Embryonic facial prominence (tissue), 1 donor: ENCODE measurements around the gene TPM3.
"Not testable (repeated sequence)": the region's sequence is repeated elsewhere in the genome, so short reads cannot be mapped to it uniquely, and the experiment has no call there.

Source experiments
- DNase-seq: peaks from one replicate; pipeline ENCODE4 v3.0.0-alpha.2; 2016; ENCODE audit errors: extremely low spot score

Gene TPM3

DNA sequence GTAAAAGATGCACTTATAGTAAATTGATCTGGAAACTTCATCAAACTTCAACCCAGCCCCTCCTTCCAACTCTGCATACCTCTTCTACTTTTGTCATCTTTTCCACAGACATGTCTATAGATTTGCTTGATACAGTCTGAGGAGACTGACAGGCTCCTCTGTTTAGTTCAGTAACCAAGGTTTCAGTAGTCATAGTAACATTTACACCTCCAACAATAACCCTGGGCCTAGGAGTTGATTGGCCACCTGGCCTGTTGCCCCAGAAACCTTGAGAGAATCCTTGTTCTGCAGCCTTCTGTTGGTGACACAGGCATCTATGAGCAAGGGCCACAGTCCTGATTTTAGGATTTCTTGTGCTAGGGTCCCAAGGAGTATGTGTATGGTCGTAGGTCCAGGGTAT is 14.3 kb upstream of the TPM3 start, which contains the start of gene CFAP141:
Gene CFAP141 (minus strand): TSS at position 138 of the 400 bp plus-strand sequence. CDS start 26 bp downstream, at position 112.
- DNase-seq, result no peak

DNA sequence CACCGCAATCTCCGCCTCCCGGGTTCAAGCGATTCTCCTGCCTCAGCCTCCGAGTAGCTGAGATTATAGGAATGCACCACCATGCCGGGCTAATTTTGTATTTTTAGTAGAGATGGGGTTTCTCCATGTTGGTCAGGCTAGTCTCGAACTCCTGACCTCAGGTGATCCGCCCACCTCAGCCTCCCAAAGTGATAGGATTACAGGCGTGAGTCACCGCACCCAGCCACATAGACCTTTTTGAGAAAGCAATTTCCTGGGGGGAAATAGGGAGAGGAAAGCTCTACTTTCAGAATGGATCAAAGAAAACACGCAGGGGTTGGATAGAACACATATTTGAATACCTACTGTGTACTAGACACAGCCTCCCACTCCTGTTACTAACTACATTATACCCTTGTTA is 13.9 kb upstream of the TPM3 start:
- DNase-seq, result not testable (repeated sequence)

DNA sequence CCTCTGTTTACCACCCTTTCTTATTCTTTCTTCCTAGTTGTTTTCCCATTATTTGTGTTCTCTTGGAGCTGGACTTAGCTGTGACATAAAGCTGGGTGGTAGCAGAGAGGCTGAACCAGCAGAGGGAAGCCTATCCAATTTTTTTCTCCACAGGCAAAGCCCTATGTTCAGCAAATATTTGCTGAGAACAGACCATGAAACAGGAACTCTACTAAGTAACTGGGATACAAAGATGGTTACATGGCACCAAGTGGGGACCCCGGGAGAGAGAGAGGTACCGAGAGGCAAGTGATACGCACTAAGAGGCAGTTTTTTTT is 7.6 kb upstream of the TPM3 start:
- DNase-seq, result no peak

DNA sequence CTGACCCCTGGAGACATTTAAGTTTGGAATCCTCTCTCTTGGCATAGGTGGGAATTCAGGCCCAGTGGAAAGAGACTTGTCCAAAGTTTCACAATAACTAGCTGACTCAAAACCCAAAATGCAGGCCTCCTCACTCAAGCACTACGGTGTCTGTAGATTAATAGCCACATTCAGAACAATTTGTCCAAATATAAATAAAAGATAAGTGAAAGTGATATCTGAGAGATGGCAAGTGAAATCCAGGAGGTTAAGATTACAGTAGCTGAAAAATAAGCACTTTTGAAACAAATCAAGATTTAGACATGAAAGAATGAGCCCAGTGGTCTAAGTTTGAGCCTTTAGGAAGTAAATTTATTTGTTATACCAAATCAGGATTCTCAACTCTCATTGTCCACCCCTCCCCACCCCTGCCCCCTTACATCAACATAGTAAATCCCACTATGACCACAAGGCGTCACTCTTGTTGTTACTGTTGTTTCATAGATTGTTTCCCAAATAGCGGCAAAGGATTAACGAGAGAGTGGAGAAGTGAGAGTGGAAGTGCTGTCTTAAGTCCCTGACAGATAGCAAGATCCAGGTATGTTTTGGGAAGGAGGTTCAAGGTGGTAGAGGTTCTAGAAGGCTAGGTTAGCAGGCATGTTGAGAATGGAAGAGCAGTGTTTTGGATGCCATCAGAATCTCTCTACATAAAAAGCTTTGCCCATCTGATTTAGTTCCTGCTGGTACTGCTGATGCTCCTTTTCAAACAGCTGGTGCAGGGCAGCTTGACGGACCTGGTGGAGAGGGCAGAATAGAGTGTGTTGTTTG is 7.1 kb upstream of the TPM3 start:
- DNase-seq, result no peak

DNA sequence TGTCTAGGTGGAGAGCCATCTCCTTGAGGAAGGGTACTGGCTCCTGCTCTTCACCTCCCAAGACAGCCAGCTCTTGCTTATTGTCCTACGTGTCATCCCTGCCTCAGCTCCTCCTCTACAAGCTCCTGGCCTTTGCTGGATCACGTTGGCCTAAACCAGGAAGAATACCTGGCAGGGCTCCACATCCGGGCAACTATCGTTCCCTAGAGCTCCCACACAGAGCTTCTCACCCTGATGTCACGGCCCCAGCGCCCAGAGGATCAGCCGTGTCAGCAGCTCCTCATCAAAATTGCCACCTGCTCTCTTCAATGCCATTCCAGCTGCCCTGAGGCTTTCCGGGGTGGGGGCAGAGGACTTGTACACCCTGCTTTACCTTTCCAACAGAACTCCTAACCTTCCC is 1.9 kb upstream of the TPM3 start:
- DNase-seq, result no peak

DNA sequence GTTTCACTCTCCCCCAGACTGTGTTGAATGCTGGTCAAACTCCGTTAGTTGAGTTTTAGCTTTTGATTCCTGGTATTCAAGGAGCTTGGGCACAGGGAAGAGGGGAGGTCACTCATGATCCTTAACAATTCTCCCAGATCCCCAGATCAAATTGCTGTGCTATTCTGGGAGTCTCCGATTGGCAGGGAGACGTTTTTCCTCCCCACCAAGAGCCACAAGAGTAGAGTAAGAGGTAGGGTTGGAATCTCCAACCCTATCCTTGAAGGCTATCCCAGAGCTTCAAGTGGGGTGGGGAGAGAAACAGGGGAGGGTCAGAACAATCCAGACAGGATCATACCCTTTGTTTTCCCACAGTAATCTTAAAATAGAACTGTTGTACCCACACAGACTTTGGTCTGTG is 576 bp upstream of the TPM3 start:
- DNase-seq, result no peak

DNA sequence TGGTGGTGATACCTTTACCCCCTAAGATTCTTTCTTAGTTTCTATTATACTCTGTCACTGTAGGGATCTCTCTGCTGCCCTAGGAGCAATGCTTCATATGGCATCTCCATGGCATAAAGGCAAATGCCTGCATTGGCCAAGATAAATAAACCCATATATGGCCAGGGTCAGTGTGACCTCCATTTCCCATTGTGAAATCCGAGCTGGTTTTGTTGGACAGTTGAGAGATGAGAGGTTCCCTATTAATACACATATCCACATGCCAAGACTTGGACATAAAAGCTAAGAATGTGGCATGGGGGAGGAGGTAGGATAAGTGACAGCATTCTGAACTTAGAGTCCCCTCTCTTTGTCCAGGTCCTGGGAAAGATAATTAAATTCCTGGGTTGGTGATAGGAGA is 1.4 kb downstream of the TPM3 start:
- no peak for DNase-seq

DNA sequence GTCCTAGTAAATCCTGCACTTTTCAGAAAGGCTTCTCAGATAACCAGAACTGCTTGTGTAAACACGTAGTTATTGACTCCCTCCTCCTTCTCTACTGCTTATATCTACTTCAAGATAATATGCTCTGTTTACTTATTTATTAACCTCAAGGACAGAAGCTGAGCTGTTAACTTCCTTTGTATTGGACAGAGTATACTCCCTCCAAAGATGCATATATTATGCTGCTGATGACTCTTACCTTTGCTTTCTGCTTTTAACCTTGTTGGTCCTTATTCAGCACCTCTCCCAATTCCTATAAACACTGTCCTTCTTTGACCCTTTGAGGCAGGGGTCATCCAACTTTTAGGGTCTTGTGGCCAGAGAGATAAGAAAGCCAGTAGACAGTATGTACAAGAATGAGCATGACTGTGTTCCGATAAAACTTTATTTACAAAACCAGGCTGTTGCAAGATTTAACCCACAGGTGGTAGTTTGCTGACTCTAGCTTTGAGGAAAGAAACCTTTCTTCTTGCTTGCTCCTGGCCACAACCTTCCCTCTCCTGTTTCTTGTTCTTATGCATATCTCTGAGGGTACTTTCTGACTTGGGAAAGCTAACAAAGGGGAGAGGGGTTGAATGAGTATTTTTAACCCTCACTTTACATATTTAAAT is 4.9 kb downstream of the TPM3 start:
- DNase-seq, result no peak

DNA sequence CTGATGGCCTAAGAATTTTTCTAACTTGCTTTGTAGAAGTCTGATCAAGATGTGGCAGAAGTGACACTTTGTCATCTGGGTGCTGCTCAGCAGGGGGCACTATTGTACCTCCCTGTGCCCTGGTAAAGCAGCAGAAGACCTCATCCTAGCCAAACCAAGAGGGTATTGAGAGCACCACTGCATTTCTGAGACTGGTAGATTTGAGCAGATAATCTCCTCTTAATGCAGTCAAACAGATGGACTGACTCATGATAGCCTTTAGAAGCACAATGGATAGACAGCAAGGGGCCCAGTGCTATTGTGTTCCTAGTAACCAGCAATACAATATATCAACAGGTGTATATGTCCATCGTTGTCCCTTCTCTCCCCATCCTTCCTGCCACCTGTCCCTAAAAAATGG is 5.7 kb downstream of the TPM3 start:
- DNase-seq, result peak; percentile 9

DNA sequence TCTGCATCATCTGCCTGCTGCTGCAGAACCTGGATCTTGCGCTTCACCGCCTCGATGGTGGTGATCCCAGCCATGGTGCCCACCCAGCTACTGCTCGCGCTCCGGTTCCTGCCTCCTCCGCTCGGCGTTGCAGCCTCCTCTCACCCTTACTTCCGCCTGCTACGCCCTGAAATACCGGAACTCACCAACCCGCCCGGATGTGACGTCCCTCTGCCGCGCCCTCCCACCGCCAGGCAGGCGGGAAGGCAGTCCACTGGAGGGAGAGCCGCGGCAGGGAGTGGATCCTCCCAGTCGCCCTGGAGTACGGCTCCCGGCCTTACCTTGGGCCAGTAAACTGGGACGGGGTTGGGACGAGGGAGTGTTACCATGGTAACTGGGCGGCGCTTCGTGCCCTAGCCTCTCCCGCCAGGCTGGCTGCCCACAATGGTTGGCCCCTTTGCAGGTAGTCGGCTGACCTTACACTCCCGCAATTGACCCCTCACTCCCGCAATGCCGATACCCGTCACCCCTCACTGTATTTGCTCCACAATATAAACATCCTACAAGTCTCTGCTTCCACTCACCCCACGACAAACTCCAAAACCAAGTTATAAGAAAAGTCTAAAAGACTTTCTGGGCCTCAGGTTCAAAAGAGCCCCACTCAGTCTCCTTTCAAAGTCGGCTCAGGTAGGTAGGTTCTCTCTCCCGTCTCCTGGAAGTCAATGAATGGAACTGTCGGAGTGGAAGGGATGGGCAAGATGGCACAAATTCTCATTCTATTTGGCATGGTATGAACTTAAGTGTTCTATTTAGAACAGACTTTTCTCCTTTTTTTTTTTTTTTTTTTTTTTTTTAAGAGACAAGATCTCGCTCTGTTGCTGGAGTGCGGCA is 8.6 kb downstream of the TPM3 start:
- DNase-seq, result peak; percentile 92

DNA sequence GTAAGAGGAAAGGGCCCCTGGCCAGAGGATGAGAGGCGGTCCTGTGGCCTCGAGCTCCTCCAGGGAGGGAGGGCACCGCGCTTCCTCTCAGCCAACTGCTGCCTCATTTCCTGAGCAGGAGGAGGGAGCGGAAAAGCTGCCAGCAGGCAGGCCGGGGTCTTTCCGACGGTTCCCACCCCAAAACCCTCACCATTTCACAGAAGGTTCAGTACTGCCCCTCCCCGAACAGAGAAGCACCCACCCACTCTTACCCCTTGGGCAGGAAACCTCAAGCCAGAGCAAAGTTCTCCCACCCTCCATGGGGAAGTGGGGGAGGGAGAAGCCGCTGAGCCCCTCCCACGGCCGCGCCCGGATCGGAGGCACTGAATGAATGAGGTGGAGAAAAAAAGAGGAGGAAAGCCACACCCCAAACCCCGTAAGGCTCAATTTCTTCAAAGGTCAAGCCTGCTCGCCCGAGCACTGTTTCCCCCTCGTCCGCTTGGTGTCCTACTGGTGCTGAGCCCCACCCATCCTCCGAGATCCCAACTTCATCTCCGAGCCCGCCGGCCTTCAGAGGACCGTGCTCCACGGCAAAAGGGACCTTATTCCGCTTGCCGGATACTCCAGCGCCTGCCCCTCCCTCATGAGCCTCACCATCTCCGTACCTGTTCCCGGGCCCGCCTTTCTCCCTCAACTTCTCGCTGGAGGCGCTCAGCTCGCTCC is 9.4 kb downstream of the TPM3 start:
- peak; percentile 14 for DNase-seq

DNA sequence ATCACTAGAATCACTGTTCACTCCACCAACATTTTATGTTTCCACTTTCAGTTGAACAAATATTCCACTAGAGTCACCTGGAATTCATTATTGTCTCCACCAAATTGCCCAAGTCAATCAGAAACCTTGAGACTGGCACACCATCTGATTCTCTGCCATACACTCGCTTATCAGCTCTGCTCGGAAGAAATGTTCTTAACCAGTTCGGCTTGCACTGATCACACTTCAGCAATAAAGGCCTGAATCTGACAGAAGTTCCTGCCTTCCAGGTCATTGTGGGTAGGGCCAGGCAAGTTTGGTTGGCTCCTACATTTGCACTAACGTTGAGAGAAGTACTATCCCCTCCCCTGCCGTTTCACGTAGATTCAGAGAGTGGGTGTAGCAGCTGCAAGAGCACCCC is 10.0 kb downstream of the TPM3 start:
- no peak for DNase-seq

DNA sequence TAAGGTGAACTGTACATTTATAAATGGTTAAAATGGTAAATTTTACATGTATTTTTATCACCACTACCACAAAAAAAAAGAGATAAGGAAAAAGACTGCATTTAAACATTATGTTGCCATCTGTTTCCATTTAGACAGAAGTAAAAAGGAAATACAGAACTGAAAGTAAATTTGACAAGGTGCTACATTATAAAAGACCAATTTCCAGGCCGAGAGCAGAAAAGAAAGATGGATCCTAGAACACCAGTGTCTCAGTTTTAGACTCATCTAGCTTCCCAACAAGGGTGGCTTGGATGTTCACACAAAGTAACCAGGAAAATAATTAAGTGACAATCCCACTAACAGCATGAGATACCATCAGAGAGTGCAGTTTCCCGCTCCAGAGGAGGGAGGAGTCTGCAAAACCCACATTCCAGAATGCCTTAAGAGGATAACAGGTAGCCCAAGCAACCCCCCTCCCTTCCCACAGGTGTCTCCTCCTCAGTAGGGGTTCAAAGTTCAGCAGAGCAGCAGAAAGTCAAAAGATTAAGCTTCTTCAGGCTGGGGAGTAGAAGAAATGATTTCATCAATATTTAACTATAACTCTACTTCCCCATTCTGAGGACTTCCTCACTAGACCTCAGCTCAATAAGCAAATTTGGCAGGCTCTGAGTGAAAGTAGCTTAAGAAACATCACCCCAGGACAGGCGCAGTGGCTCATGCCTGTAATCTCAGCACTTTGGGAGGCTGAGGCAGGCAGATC is 11.8 kb downstream of the TPM3 start:
- no peak for DNase-seq

DNA sequence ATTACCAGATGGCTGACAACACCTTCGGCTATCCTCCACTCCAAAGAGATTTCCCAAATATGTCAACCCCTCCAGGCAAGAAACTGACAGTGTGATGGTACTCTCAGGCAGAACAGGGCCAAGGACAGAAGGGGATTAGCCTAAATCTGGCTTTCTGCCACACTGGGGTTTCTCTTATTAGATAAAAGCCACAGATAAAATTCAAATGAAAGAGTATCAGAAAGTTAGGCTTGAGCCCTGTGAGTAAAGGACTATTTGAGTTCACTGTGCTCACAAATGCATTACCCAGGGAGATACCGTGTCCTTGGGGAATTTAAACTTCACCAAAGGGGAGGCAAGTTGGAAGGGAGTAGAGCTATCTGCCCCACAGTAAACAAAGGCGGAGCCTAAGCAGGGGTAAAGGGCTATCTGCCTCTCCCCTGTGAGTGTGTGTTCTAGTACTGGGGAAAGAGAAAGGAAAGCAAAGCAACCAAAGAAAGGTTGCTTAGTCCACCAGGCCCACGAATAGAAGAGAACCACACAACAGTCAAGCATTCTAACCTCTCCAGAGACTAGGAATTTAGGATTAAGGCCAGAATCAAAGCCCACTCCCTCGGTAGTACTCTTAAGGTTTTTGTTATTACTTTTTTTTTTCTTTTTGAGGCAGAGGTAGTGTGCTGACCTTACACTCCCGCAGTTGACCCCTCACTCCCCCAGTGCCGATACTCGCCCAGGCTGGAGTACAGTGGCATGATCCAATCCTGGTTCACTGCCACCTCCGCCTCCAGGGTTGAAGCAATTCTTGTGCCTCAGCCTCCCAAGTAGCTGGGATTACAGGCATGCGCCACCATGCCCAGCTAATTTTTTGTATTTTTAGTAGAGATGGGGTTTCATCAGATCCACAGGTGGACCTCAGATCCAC is 12.7 kb downstream of the TPM3 start:
- DNase-seq, result no peak

DNA sequence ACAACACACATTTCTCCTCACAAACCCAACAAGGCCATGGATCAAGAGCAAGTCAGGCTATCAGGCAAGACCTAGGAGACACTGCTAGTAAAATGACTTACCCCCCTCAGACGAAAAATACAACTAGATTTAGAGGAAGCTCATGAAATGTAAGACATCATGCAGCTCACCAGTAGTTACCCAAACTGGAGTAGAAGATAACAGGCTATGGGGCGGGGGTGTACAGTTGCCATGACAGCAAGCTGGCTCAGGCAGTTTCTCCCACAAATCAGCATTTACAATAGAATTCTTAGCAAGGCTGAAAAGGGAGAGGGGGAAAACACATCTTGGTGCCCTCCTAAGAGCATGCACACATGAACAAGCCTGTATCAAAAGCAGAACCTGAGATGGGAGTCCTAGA is 13.9 kb downstream of the TPM3 start:
- DNase-seq, result no peak

DNA sequence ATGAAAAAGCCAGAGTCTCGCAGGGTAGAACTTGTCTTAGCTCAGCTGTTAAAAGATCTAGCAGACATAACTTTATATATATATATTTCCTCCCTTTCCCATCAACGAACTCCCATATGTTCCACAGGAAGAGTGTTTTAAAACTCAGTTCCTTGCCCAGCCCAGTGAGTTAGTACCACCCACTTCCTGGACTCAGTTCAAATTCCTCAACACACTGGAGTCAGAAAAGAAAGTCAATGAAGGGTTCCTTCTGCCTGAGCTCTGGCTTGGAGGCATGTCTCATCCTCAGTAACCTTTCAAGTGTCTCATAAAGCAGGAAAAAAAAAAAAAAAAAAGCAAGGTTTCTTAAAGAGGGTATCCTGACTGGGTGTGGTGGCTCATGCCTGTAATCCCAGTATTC is 15.6 kb downstream of the TPM3 start:
- no peak for DNase-seq

DNA sequence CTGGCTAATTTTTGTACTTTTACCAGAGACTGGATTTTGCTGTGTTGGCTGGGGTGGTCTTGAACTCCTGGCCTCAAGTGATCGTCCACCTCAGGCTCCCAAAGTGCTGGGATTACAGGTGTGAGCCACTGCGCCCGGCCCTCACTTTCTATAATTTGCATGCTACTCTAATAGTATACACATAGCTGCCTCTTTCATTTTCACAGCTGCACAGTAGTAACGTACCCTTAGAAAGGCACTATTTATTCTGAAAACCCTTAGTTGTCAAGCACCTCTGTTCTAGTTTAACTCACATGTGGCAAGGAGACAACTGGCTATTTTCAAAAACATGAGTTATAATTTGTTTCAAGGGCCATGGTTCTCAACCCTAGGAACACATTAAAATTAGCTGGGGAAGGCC is 17.2 kb downstream of the TPM3 start:
- DNase-seq, result no peak

DNA sequence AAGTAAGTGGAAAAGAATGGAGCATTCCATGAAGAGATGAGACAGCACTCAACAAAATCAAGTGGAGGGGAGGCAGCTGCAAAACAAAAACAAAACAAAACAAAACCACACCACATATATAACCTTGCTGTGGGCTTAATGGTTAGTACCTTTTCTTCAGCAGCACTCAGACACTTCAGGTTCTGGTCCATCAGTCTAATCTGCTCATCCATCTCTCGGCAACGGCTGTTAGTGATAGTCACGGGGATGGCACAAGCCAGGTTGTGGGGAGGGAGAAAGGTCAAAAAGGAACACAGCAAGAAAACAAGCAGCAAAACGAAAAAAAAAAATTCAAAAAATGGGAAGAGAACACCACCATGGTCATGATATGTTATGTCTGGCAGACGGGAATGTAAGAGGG is 20.0 kb downstream of the TPM3 start:
- no peak for DNase-seq

DNA sequence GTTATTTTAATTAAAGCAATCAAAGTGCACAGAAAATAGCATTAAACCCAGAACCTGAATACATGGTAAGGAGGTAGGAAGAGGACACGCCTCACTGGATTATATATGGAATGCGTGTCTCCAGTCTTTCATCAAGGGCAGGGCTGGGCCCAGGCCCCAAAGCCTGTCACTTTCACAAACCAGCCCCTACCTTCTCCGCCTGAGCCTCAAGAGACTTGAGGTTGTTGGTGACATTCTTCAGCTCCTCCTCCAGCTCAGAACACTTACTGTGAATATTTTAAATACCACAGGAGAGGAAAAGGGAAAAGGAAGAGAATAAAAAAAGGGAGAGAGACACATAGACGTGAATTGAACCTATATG is 20.7 kb downstream of the TPM3 start:
- DNase-seq, result no peak

DNA sequence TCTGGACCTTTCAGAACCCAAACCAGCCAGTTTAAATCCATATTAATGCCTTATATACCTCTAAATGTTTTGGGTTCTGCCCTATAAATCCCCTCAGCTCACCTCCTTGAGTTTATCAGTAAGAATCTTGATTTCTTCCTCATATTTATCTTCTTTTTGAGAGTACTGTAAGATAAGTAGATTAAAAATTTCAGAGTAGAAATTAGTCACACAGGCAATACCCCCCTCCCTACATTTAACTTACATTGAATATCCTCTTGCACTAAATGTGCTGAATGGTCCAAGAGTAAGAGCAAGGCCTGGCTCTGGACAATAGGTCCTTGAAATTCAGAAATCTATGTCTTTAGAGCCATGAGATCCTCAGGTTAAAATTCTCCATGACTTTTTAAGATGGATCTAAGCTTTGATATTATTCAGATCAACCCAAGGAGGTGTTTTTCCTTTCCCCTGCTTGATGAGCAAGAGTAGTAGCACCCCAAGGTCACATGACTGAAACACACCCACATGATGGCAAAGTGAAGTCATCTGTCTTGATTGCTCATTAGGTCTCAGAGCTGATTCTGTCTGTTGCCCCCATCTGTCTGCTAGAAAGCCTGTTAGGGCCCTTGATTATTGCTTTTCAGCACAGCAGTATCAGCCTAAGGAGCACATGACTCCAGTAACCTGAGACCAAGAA is 21.2 kb downstream of the TPM3 start:
- no peak for DNase-seq
